PC-9 (cell line): Measurements from ENCODE around the gene RGL1. TPM values are rescaled to one million over a fixed set of nuclear protein-coding genes. Genes with fewer than 3 reads are reported as not detected.

Experiments used
- BruUV-seq: library from RNA; stranded (reverse); fragments of 400-500 nt; replicated peaks from 2 replicates; lab custom pipeline; 2021; lab: Mats Ljungman, UMichigan
- CTCF ChIA-PET: fragments of 300-600 bp; sonication (Branson Sonifier 250); formaldehyde crosslinking; loops from one replicate; lab custom pipeline; 2022; ENCODE audit warnings: antibody characterized with exemption; lab: Charles Lee
- POLR2A ChIA-PET: fragments of 300-600 bp; sonication (Branson Sonifier 250); formaldehyde crosslinking; loops from one replicate; lab custom pipeline; 2022; ENCODE audit warnings: antibody characterized with exemption; ENCODE audit not compliant: unreplicated experiment; lab: Charles Lee
- DNase-seq, 2 experiments: peaks; one replicate each; pipeline versions ENCODE4 v3.0.0 to v3.0.0-alpha.2; 2015 to 2022; ENCODE audit warnings: mixed read lengths in 1 of 2
- H2AFZ ChIP-seq: fragments of 200-600 bp; sonication (generic); 2 replicates; pipeline ENCODE4 v1.8.1; 2017; ENCODE audit warnings: antibody characterized with exemption
- H3F3A ChIP-seq: fragments of 200-600 bp; sonication (generic); 2 replicates; pipeline ENCODE4 v1.8.1; 2017; ENCODE audit warnings: antibody characterized with exemption, mild to moderate bottlenecking, low read depth; ENCODE audit not compliant: insufficient read depth
- H3K27ac ChIP-seq: fragments of 200-600 bp; sonication (generic); 2 replicates; pipeline ENCODE4 v1.6.1; 2016; ENCODE audit warnings: mixed run types
- H3K27me3 ChIP-seq: fragments of 200-600 bp; sonication (generic); 2 replicates; pipeline ENCODE4 v1.6.1; 2016; ENCODE audit warnings: low read depth, mixed run types; ENCODE audit not compliant: insufficient read depth
- H3K36me3 ChIP-seq: fragments of 200-600 bp; sonication (generic); 2 replicates; pipeline ENCODE4 v1.6.1; 2016; ENCODE audit warnings: low read depth, mixed run types
- H3K4me1 ChIP-seq: fragments of 200-600 bp; sonication (generic); replicated peaks from 2 replicates; pipeline ENCODE4 v1.6.1; 2016; ENCODE audit warnings: mixed run types; ENCODE audit not compliant: insufficient read depth
- H3K4me2 ChIP-seq: fragments of 200-600 bp; sonication (generic); 2 replicates; pipeline ENCODE4 v1.6.1; 2017; ENCODE audit warnings: mixed run types
- H3K4me3 ChIP-seq: fragments of 200-600 bp; sonication (generic); 2 replicates; pipeline ENCODE4 v1.6.1; 2016; ENCODE audit warnings: mixed run types
- H3K79me2 ChIP-seq: fragments of 200-600 bp; sonication (generic); 2 replicates; pipeline ENCODE4 v1.6.1; 2017; ENCODE audit warnings: low read depth, mixed run types
- H3K9me2 ChIP-seq: fragments of 200-600 bp; sonication (generic); 2 replicates; pipeline ENCODE4 v1.8.1; 2017; ENCODE audit warnings: mild to moderate bottlenecking; ENCODE audit not compliant: insufficient read depth
- H3K9me3 ChIP-seq: fragments of 200-600 bp; sonication (generic); 2 replicates; pipeline ENCODE4 v1.8.1; 2016; ENCODE audit warnings: low read depth; ENCODE audit not compliant: insufficient read depth
- H4K20me1 ChIP-seq: fragments of 200-600 bp; sonication (generic); 2 replicates; pipeline ENCODE4 v1.8.1; 2017; ENCODE audit not compliant: insufficient read depth
- EZH2 ChIP-seq: fragments of 200-600 bp; sonication (generic); IDR thresholded peaks from 2 replicates; pipeline ENCODE4 v1.8.0; 2017; ENCODE audit warnings: antibody characterized with exemption, low read depth
- intact Hi-C: fragments of 100-400 bp; cut with micrococcal nuclease; formaldehyde crosslinking; loops from one replicate; pipeline ENCODE4 v1.10.0; 2022; ENCODE audit not compliant: unreplicated experiment
- total RNA-seq: library from RNA; stranded (reverse); gene quantifications from 2 replicates; pipeline ENCODE4 v1.2.3, GENCODE V29; 2021
- TF ChIP-seq, protein P1 (sequence below): fragments of 200-600 bp; sonication (generic); conservative IDR thresholded peaks from 2 replicates; pipeline ENCODE4 v1.6.1; 2017; ENCODE audit warnings: mixed run types, antibody characterized with exemption, mild to moderate bottlenecking, moderate library complexity

The RGL1 gene
- total RNA-seq, 1 experiment from 2014 or later, result 2.6 TPM

DNA sequence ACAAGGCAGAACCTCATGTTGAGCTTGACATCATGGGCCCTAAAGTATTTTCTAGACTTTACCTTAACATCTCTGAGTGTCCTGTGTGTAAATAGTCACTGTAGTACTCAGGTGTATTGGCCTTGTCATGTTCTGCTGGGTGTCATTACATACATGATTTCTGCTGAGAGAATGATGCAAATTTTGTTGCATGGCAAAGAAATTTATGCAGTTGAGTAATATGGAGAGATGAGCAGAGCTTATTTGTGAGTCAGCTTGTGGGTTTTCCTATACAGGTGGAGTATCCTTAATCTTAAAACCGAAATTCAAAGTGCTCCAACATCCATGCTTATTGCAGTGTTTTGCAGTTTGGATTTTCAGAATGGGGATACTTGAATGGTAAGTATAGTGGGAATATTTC lies 36.6 kb downstream of the RGL1 start:
- no peak overlapping the region for H2AFZ ChIP-seq
- ChIA-PET CTCF (no interaction called here), POLR2A (interaction anchor here (0.6 kb wide), 1 partner anchor 296 kb away, joined by 3 read pairs; no protein-coding TSS in a partner anchor)
- TF ChIP-seq EZH2, result no peak
- TF ChIP-seq, protein P1, sequence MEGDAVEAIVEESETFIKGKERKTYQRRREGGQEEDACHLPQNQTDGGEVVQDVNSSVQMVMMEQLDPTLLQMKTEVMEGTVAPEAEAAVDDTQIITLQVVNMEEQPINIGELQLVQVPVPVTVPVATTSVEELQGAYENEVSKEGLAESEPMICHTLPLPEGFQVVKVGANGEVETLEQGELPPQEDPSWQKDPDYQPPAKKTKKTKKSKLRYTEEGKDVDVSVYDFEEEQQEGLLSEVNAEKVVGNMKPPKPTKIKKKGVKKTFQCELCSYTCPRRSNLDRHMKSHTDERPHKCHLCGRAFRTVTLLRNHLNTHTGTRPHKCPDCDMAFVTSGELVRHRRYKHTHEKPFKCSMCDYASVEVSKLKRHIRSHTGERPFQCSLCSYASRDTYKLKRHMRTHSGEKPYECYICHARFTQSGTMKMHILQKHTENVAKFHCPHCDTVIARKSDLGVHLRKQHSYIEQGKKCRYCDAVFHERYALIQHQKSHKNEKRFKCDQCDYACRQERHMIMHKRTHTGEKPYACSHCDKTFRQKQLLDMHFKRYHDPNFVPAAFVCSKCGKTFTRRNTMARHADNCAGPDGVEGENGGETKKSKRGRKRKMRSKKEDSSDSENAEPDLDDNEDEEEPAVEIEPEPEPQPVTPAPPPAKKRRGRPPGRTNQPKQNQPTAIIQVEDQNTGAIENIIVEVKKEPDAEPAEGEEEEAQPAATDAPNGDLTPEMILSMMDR, result no peak
- no peak overlapping the region for H3K4me2 ChIP-seq
- H3K9me2 ChIP-seq, result no peaks in the 10 kb centered on the region
- 0 out of 2 replicates have a peak, but pooled peaks cover 6% of the 10 kb centered on the region for H3K36me3 ChIP-seq
- no peaks in the 10 kb centered on the region for H4K20me1 ChIP-seq
- no peaks in the 10 kb centered on the region for H3K9me3 ChIP-seq
- no peaks in the 10 kb centered on the region for H3F3A ChIP-seq
- H3K27ac ChIP-seq, result no peak overlapping the region
- no TSS peak for BruUV-seq
- no peaks in the 10 kb centered on the region for H3K79me2 ChIP-seq
- intact Hi-C loops, result no loop called here
- H3K27me3 ChIP-seq, result no peaks in the 10 kb centered on the region
- DNase-seq, result no peak
- no peaks in the 10 kb centered on the region for H3K4me1 ChIP-seq
- no peak overlapping the region for H3K4me3 ChIP-seq

DNA sequence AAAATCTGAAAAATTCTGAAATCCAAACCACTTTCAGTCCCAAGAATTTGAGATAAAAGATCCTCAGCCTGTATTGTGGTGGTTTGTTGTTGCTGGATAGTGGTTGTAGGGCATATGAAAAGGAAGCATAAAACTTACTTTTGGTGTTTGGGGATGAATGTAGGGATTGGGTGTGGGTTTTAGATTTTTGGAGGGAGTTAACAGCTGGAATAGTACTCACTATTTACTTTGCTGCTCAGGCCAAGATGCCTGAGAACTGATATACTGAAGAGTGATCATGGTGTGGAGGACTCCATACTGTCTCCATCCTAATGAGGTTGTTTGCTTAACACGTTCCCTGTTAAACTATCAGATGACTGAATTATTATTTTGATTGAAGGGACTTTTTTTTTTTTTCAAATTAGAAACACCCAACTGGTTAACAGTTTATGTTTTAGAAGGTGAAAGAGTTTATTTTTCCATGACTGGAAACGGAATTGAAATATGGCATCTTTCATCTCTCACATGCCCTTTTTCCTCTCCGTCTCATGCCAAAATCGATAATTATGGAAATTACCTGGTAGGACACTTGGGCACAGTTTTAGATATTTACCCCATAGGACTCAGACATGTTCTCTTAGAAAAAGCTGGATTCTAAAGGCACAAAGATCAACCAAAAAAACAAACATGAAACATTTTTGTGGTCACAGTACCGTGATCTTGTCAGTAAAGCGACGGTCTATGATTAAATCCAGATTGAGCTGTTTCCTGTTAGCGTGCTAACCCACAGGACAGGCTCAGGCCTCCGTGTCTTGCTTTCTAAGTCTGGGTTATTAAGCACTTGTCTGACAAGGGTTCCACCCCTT lies 37.3 kb downstream of the RGL1 start:
- Histone ChIP-seq H3K27me3 (no peaks in the 10 kb centered on the region), H3K4me2 (no peak overlapping the region), H3F3A (no peaks in the 10 kb centered on the region), H3K9me2 (no peaks in the 10 kb centered on the region), H3K79me2 (no peaks in the 10 kb centered on the region), H3K36me3 (0 out of 2 replicates have a peak, but pooled peaks cover 6% of the 10 kb centered on the region), H3K9me3 (no peaks in the 10 kb centered on the region), H4K20me1 (no peaks in the 10 kb centered on the region), H3K27ac (no peak overlapping the region), H2AFZ (no peak overlapping the region), H3K4me3 (no peak overlapping the region), H3K4me1 (no peaks in the 10 kb centered on the region)
- CTCF ChIA-PET, result no interaction called here
- intact Hi-C loops, result no loop called here
- TF ChIP-seq, protein P1, result no peak
- no peak for TF ChIP-seq EZH2
- no TSS peak for BruUV-seq
- DNase-seq, result no peak
- POLR2A ChIA-PET, result no interaction called here

DNA sequence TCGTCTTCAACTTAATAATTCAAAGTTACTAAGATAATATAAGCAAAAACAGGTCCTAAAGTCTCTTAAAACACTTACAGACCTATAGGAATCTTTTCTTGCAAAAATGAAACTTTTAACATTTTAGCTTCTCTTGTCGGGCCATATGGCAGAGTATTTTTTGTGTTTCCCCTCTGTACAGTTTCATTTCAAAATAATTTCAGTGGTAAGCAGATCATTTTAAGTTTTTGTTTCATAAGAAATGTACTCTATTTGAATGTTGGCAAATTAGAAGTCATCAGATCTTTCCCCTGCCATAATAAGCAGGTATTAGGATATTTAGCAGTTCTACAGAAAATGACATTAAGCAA lies 37.9 kb downstream of the RGL1 start:
- no peak overlapping the region for H3K4me2 ChIP-seq
- H3K9me2 ChIP-seq, result no peaks in the 10 kb centered on the region
- no TSS peak for BruUV-seq
- POLR2A ChIA-PET, result no interaction called here
- DNase-seq, result no peak
- H3K79me2 ChIP-seq, result no peaks in the 10 kb centered on the region
- intact Hi-C loops, result no loop called here
- CTCF ChIA-PET, result no interaction called here
- no peaks in the 10 kb centered on the region for H3F3A ChIP-seq
- H2AFZ ChIP-seq, result no peak overlapping the region
- H3K4me1 ChIP-seq, result no peaks in the 10 kb centered on the region
- H3K9me3 ChIP-seq, result no peaks in the 10 kb centered on the region
- TF ChIP-seq, protein P1, result no peak
- no peak for TF ChIP-seq EZH2
- H3K4me3 ChIP-seq, result no peak overlapping the region
- H3K27ac ChIP-seq, result no peak overlapping the region
- no peaks in the 10 kb centered on the region for H3K27me3 ChIP-seq
- H3K36me3 ChIP-seq, result 0 out of 2 replicates have a peak, but pooled peaks cover 6% of the 10 kb centered on the region
- H4K20me1 ChIP-seq, result no peaks in the 10 kb centered on the region
